Stimulated activated naive CD8-positive, alpha-beta T cell treated with anti-CD3 and anti-CD28 coated beads, Interleukin-15, Interleukin-2, amounts not matched to agents 100 U/mL and 50 U/mL, for 24 hours (primary cell): Measurements from ENCODE around the gene ANKRD11.
"Not testable (repeated sequence)": the region's sequence is repeated elsewhere in the genome, so short reads cannot be mapped to it uniquely, and the experiment has no call there.

Source experiments
- ATAC-seq: fragments of 150-1000 bp; cut with Tn5 transposase; one replicate; pipeline ENCODE4 v1.10.0; 2021
- DNase-seq: peaks from one replicate; pipeline ENCODE4 v3.0.0; 2021

Gene ANKRD11

GRCh38 chr16:89314854-89315253 is 175.5 kb downstream of the ANKRD11 start:
- ATAC-seq (no peak), DNase-seq (no peak)

GRCh38 chr16:89314357-89314756 is 176.0 kb downstream of the ANKRD11 start:
- no peak for ATAC-seq
- DNase-seq, result peak; percentile 36

- ATAC-seq (no peak), DNase-seq (no peak)
These were observed 176.8 kb downstream of the ANKRD11 start for GRCh38 chr16:89313583-89313982.

GRCh38 chr16:89312598-89313299 is 177.6 kb downstream of the ANKRD11 start:
- no peak for DNase-seq
- no peak for ATAC-seq

GRCh38 chr16:89312194-89312593 is 178.2 kb downstream of the ANKRD11 start:
- ATAC-seq (no peak), DNase-seq (no peak)

GRCh38 chr16:89311636-89312035 is 178.7 kb downstream of the ANKRD11 start:
- DNase-seq (no peak), ATAC-seq (no peak)

GRCh38 chr16:89309438-89310122 is 180.8 kb downstream of the ANKRD11 start:
- DNase-seq (no peak), ATAC-seq (no peak)

GRCh38 chr16:89308391-89309333 is 181.7 kb downstream of the ANKRD11 start:
- DNase-seq, result peak; percentile 46

GRCh38 chr16:89307421-89307805 is 182.9 kb downstream of the ANKRD11 start:
- no peak for DNase-seq
- ATAC-seq, result peak; percentile 8

More at GRCh38 chr16:89308391-89309333, 181.7 kb downstream of the ANKRD11 start:
- peak; percentile 58 for ATAC-seq

- not testable (repeated sequence) for ATAC-seq
These were observed 183.6 kb downstream of the ANKRD11 start for GRCh38 chr16:89306457-89307420.

GRCh38 chr16:89304941-89305705 is 185.2 kb downstream of the ANKRD11 start:
- ATAC-seq, result no peak
- DNase-seq, result no peak

More at GRCh38 chr16:89306457-89307420, 183.6 kb downstream of the ANKRD11 start:
- DNase-seq, result not testable (repeated sequence)

- DNase-seq (no peak), ATAC-seq (no peak)
These were observed 186.0 kb downstream of the ANKRD11 start for GRCh38 chr16:89304181-89304851.

GRCh38 chr16:89303617-89304016 is 186.7 kb downstream of the ANKRD11 start:
- DNase-seq, result no peak
- ATAC-seq, result no peak

GRCh38 chr16:89300976-89301360 is 189.4 kb downstream of the ANKRD11 start:
- ATAC-seq, result no peak

GRCh38 chr16:89300311-89300975 is 189.9 kb downstream of the ANKRD11 start:
- ATAC-seq (no peak), DNase-seq (no peak)

More at GRCh38 chr16:89300976-89301360, 189.4 kb downstream of the ANKRD11 start:
- no peak for DNase-seq

- not testable (repeated sequence) for ATAC-seq, DNase-seq
These were observed 190.8 kb downstream of the ANKRD11 start for GRCh38 chr16:89299357-89300111.

GRCh38 chr16:89298623-89299225 is 191.6 kb downstream of the ANKRD11 start:
- DNase-seq (no peak), ATAC-seq (no peak)

GRCh38 chr16:89297910-89298545 is 192.3 kb downstream of the ANKRD11 start:
- ATAC-seq (no peak), DNase-seq (no peak)
